ENCODE results near the gene ALOXE3.
"Not testable (repeated sequence)": the region's sequence is repeated elsewhere in the genome, so short reads cannot be mapped to it uniquely, and the experiment has no call there.

Gene ALOXE3

GRCh38 chr17:8066841-8067775, 51.2 kb downstream of the ALOXE3 start:
- no peak for FAIRE-seq

GRCh38 chr17:8064561-8065019, 53.7 kb downstream of the ALOXE3 start:
- no peak for FAIRE-seq

DNA sequence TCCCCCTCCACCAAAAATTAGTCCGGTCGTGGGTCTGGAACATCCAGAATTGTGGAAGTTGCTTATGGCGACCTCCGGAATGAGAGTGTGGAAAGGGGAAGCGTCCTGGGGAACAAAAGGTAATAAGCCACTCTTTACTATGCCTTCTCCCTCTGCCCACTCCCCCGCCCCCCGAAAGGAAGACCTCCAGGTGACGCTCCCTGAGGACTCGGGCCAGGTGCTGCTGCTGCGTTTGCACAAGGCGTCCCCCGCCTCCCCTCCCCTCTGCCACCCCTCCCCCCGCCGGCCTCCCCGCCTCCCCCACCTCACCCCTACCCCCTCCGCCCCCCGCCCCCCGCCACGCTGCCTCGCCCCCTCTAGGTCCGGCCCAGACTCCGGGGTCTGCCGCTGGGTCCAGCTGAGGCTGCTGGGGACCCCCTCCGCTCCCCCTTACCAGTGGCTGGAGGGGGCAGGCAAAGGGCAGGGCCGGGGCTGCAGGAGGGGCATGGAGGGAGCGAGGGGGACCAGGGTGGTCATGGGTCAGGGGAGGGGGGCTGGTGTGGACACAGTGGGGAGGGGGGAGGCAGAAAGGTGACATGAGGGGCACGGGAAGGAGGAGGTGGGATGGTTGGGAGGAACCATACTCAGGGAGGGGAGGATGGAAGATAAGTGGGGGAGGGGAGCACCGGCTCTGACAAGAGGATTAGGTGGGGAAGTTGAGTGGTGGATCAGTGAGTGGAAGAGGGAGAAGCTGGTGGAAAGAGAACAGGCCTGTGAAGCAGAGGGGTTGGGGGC, 54.4 kb downstream of the ALOXE3 start:
- no peak for FAIRE-seq

- no peak for FAIRE-seq
Observed at GRCh38 chr17:8062807-8063483, 55.4 kb downstream of the ALOXE3 start.

GRCh38 chr17:8062435-8062806, 55.9 kb downstream of the ALOXE3 start:
- FAIRE-seq = no peak

DNA sequence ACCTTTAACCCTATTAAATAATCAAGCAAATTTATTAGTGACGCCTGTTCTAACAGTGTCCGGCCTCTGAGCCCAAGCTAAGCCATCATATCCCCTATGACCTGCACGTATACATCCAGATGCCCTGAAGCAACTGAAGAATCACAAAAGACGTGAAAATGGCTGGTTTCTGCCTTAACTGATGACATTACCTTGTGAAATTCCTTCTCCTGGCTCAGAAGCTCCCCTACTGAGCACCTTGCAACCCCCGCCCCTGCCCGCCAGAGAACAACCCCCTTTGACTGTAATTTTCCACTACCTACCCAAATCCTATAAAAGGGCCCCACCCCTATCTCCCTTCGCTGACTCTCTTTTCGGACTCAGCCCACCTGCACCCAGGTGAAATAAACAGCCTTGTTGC, 56.5 kb downstream of the ALOXE3 start:
- FAIRE-seq = not testable (repeated sequence)

DNA sequence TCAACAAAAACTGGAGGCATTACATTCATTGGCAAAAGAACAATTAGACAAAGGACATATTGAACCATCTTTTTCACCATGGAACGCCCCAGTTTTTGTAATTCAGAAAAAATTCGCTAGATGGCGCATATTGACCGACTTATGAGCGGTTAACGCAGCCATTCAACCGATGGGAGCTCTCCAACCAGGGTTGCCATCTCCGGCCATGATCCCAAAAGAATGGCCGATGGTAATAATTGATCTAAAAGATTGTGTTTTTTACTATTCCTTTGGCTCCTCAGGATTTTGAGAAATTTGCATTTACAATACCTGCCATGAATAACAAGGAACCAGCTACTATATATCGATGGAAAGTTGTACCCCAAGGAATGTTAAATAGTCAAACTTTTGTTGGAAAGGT, 58.0 kb downstream of the ALOXE3 start:
- FAIRE-seq = peak; percentile 95

GRCh38 chr17:8059131-8059530, 59.2 kb downstream of the ALOXE3 start:
- no peak for FAIRE-seq

- FAIRE-seq = peak; percentile 84
Observed at GRCh38 chr17:8057691-8058114, 60.6 kb downstream of the ALOXE3 start.

GRCh38 chr17:8056976-8057625, 61.2 kb downstream of the ALOXE3 start:
- no peak for FAIRE-seq

DNA sequence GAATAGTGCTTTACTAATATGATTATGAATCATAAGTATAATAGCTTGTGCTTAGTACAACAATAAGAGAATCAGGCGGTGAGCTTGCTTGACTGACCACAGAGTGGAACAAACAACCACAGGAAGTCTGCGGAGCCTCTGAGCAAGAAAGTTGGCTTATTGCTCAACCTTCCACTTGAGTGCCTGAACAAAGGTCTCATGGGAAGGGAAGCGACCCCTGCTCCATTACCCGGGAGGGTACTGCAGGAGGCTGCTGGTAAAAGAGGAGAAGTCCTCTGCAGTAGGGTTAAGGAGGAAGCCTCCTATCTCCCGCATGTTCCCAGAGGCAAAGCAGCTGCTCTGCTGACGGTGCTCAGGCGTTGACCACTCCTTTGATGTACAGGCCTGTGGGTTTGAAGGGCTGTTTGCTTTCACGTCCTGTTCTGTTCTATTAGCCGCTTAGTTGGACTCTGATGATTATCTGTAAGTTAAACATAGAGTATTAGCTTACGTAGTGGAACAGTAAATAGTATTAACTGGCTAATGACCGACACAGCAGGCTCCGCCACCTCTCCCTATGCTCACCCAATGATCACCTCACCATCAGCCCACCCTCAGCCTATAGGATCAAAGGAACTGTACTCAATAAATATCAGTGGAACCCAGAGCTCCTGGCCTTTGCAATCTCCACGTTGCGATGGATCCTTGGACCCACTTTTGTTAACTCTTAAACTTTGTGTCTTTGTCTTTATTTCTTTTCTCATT, 61.9 kb downstream of the ALOXE3 start:
- peak; percentile 13 for FAIRE-seq

DNA sequence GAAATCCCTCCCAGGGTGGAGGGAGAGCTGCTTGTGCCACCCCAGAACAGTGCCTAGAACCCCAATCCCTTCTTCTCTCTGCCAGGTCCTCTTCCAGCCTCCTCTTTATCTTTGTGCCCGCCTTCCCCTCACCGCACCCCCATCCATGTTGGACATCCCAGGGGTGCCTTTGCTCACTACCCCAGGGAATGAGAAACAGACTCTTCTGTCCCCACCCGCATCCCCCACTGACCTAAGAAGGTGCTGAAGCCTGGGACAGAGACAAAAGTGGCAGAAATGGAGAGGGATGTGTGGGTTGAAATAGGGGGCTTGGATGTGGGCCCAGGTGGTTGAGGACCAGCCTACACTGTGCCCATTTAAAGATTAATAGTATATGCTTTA, 62.5 kb downstream of the ALOXE3 start:
- no peak for FAIRE-seq

DNA sequence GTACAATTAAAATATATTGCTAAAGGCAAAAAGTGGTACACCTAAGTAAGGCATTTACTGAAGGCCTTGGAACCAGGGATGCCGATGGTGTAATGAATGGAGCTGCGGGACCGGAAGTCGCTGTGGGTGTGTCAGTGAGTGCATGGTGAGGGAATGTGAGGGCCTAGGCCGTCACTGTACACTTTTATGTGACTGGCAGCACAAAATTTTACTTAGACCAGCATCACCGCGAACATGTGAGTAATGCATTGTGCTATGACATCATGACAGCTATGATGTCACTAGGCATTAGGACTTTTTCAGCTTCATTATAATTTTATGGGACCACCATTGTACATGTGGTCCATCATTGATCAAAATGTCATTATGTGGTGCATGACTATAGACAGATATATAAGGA, 64.7 kb downstream of the ALOXE3 start:
- no peak for FAIRE-seq

GRCh38 chr17:8052256-8053252, 65.8 kb downstream of the ALOXE3 start:
- FAIRE-seq = no peak

GRCh38 chr17:8051831-8052230, 66.5 kb downstream of the ALOXE3 start:
- no peak for FAIRE-seq

DNA sequence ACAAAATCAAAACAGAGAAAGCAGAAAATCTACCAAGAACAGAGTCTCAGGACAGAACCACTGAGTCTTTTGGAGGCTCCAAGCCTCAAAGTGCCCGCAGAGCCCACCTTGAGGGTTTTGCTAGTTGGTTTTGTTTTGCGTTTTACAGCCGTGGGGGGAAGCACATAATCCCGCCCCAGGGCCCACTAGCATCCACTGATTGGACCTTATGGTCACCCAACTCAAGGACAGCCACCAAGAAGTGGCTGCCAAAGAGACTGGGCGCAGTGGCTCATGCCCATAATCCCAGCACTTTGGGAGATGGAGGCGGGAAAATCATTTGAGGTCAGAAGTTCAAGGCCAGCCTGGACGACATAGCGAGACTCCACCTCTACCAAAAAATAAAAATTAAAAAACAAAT, 69.6 kb downstream of the ALOXE3 start:
- no peak for FAIRE-seq

- FAIRE-seq = no peak
Observed at GRCh38 chr17:8048236-8048635, 70.1 kb downstream of the ALOXE3 start.

DNA sequence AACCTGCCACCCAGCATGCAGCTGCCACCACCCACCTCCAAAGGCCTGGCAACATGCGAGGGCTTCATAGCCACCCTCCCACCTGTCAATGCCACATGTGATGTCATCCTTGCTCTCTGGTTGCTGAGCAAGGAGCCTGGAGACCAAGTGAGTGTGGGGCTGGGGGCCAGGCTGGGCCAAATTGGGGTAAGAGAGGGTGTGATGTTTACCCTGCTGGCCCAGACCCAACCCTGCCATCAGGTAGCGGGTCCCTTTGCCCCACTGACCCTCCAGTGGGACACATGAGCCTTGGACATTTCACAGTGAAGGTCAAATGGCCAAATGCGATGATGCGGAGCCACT, 70.6 kb downstream of the ALOXE3 start:
- FAIRE-seq = no peak

DNA sequence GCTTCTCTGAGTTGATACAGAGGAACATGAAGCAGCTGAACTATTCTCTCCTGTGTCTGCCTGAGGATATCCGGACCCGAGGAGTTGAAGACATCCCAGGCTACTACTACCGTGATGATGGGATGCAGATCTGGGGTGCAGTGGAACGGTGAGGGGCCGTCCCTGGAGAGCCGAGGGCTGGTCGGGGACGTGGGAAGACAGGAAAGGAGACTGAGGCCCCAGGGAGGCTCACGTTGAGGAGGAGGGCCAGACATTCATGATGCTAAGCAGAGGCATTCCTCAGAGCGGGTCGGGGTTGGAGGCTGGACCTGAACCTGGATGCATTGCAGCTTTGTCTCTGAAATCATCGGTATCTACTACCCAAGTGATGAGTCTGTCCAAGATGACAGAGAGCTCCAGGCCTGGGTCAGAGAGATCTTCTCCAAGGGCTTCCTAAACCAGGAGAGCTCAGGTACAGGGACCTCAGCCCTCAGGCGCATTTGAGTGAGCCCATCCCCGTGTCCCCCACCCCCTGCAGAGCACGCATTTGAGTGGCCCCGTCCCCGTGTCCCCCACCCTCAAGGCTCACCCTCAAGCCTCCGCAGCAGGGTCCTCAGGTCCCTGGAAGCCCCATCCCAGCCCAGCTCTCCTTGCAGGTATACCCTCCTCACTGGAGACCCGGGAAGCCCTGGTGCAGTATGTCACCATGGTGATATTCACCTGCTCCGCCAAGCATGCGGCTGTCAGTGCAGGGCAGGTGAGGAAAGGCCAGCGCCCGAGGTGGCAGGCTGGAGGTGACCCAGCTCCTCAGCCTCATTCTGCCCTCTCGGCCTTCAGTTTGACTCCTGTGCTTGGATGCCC, 71.2 kb downstream of the ALOXE3 start:
- no peak for FAIRE-seq

Measured in islet of Langerhans (tissue), 1 donor.